GM20000 (cell line): Measurements from ENCODE around the gene OXT.
A peak's percentile ranks its signal among the peaks of the same experiment; 100 is the strongest.
"Not testable (repeated sequence)": the region's sequence is repeated elsewhere in the genome, so short reads cannot be mapped to it uniquely, and the experiment has no call there.

ENCODE experiments used
- DNase-seq: peaks from one replicate; pipeline ENCODE4 v3.0.0; 2012; ENCODE audit warnings: low spot score
- TF ChIP-seq, protein P1 (sequence below): IDR thresholded peaks from 2 replicates; pipeline ENCODE4 v1.5.1; 2012; ENCODE audit warnings: mild to moderate bottlenecking, control low read depth; ENCODE audit errors: extremely low read depth, missing control alignments

OXT gene

DNA sequence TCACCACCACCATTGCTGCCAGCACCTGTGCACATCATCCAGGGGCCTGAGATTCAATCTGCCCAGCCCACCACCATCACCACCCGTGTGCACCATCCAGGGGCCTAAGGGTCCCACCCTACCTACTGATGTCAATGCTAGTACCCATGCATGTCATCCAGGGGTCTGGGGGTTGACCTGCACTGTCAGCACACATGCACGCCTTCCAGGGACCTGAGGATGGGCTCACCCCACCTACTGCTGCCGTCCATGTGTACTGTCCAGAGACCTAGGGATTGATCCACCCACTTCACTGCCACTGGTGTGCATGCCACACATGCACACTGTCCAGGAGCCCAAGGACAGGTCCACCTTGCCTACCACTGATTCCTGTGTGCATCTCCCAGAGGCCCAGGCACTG is 11.9 kb upstream of the OXT start:
- TF ChIP-seq, protein P1, sequence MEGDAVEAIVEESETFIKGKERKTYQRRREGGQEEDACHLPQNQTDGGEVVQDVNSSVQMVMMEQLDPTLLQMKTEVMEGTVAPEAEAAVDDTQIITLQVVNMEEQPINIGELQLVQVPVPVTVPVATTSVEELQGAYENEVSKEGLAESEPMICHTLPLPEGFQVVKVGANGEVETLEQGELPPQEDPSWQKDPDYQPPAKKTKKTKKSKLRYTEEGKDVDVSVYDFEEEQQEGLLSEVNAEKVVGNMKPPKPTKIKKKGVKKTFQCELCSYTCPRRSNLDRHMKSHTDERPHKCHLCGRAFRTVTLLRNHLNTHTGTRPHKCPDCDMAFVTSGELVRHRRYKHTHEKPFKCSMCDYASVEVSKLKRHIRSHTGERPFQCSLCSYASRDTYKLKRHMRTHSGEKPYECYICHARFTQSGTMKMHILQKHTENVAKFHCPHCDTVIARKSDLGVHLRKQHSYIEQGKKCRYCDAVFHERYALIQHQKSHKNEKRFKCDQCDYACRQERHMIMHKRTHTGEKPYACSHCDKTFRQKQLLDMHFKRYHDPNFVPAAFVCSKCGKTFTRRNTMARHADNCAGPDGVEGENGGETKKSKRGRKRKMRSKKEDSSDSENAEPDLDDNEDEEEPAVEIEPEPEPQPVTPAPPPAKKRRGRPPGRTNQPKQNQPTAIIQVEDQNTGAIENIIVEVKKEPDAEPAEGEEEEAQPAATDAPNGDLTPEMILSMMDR = no peak
- no peak for DNase-seq

DNA sequence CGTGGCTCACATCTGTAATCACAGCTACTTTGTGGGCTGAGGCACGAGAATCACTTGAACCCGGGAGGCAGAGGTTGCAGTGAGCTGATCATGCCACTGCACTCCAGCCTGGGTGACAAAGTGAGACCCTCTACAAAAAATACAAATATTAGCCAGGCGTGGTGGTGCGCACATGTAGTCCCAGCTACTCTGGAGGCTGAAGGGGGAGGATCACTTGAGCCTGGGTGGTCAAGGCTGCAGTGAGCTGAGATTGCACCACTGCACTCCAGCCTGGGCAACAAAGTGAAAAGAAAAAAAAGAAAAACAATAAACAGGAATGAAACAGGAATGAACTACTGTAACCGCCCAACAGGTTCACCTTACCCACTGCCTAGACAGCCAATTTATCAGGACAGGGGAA is 7.3 kb upstream of the OXT start:
- DNase-seq = not testable (repeated sequence)

DNA sequence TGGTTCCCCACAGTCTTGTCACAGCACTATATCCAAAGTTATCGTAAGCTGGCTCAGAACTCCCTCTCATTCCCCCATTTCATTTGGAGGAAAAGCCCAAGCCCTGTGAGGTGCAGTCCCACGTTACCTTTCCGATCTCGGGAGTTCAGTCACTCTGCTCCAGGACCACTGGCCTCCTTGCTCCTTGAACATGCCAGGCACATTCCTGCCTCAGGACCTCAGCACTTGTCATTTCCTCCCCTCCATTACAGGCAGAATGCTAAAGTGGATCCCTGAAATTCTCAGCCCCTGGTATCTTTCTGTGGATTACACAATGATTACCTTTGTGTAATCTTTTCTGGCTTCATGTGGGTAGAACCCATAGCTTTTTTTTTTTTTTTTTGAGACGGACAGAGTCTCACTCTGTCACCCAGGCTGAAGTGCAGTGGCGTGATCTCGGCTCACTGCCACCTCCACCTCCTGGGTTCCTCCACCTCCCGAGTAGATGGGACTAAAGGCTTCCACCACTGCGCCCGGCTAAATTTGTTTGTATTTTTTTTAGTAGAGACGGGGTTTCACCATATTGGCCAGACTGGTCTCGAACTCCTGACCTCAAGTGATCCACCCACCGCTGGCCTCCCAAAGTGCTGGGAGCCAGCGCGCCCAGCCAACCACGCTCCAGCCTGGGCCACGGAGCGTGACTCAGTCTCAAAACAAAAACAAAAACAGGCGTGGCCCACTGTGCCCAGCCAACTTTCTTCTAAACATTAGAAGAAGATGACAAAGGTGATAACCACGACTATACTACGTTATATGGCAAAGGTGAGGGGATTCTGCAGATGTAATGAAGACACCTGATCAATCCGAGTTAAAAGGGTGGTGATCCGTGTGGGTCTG is 4.0 kb upstream of the OXT start:
- TF ChIP-seq, protein P1 = no peak
- DNase-seq = peak; percentile 0

DNA sequence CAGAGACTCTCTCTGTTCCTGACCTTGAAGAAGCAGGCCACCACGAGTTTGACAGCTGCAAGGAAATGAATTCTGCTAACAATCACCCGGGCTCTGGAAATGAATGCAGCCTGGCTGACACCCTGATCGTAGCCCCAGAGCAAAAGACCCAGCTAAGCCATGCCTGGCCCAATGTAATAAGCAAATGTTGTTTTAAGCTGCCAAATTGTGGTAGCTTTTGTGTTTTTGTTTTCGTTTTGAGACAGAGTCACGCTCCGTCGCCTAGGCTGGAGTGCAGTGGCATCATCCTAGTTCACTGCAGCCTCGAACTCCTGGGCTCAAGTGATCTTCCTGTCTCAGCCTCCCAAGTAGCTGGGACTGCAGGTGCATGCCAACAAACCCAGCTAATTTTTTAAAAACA is 3.3 kb upstream of the OXT start:
- TF ChIP-seq, protein P1 = no peak
- peak; percentile 10 for DNase-seq

DNA sequence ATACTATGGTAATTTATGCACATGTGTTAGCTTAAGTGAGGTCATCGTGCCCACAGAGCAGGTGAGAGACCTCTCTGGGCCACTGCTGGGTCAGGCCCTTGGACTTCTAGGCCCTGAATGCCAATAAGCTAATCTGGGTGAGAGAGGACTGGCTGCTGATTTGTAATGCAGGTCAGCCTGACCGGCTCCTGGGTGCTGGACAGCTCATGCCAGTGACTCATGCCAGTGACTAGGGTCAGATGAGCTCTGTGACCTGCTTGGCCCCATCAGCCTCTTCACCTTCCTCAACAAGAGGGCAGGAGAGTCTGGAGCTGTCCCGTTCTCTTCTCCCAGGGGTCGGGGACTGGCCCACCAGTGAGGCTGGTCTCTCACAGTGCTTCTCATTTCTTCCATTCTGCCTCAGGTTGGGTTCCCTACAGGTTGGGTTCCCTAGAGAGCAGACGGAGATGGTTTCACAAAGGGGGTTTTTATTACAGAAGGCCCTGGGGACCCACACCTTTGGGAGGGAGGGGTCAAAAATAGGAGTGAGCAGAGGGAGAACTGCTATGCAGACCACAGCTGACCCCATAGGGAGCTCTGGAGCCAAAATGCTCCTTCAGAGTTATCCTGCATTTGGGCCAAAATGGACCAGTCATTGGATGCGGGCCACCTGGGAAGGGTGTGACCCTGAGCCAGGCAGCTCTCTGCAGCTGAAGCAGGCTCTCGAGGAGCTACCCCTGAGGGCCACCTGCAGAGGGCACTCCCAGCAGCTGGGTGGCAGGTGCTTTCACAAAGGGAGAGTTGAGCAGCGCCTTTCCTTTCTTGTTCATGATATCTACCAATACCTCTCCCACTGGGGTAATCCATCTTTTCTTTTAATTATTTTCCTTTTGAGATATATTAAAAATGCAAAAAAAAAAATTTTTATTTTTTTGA is 2.2 kb upstream of the OXT start:
- TF ChIP-seq, protein P1 = peak; percentile 16
- DNase-seq = peak; percentile 18

DNA sequence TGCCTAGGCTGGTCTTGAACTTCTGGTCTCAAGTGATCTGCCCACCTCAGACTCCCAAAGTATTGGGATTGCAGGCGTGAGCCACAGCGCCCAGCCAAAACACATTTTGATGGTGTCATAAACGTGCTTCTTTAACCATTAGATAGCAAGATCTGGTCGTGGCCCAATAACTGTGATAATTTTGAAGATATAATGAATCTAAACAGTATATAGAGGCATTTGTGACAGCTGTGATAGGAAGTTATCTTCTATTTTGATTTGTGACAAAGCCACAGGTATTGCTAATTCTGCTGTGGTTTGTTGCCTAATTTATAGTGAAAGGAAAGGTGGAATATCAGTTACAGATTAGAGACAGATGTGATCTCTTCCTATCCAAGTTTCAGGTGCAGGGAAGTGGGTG is 695 bp upstream of the OXT start:
- DNase-seq = no peak
- TF ChIP-seq, protein P1 = no peak

DNA sequence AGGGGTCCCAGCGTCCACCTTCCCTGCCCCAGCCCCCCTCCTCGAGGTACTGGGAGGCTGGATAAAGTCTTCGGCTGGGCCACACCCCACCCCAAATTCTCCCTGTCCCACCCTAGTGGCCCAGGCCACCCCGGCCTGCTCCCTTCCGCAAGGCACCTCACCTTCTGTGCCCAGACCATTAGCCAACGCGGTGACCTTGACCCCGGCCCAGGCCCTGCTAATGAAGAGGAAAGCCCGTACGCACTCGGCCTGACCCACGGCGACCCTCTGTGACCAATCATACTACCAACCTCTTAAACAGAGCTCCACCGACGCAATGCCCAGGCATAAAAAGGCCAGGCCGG is 182 bp upstream of the OXT start:
- DNase-seq = peak; percentile 4

More for the DNA sequence above, 182 bp upstream of the OXT start:
- TF ChIP-seq, protein P1 = no peak
